ENCODE measurements around the gene CXorf49.
"Not testable (repeated sequence)": the region's sequence is repeated elsewhere in the genome, so short reads cannot be mapped to it uniquely, and the experiment has no call there.

CXorf49 gene

GRCh38 chrX:71718185-71718584 is at the start of gene CXorf49:
TSS of gene CXorf49 (minus strand) at chrX:71718285. CDS start at chrX:71718151, 134 bp downstream.
- DNase-seq: not testable (repeated sequence)

DNA sequence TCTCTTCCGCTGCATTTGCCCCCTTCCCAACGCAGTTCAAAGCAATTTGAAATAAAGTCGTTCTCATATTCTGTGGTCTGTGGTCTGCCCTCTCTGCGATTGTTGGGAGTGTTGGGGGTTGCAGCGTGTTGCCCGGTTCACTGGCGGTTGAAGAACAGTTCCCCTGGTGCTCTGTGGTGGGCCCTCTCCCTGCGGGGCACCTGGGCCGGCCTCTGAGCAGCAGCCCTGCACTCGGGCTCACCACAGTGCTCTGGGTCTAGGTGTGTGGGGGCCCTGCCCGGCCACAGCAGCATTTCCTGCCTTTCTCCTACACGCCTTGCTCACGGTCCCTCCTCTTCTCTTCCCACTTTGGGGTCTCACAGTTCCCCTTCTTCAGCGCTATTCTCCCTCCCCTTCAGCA is 49.0 kb upstream of the CXorf49 start:
- DNase-seq: not testable (repeated sequence)

- DNase-seq: not testable (repeated sequence)
These were observed 47.5 kb upstream of the CXorf49 start for GRCh38 chrX:71765613-71766012.

DNA sequence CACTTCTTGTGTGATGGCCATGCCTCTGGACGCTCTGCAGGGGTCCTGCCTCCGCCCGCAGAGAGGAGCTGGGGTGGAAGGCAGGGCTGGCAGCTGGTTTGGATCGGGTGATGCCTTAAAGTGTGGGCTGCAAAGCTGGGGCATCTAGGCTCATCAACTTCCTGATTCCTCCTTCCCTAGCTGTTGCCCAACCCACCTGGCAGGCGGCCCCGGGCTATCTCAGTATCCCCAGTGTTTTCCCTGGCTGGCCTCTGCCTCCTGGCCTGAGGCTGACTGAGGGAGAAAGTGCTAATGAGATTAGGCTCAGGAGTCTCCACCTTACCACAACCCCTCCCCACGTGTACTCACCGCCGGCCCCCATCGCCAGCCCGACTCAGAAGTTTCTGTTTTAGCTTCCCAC is 46.7 kb upstream of the CXorf49 start:
- DNase-seq: not testable (repeated sequence)

DNA sequence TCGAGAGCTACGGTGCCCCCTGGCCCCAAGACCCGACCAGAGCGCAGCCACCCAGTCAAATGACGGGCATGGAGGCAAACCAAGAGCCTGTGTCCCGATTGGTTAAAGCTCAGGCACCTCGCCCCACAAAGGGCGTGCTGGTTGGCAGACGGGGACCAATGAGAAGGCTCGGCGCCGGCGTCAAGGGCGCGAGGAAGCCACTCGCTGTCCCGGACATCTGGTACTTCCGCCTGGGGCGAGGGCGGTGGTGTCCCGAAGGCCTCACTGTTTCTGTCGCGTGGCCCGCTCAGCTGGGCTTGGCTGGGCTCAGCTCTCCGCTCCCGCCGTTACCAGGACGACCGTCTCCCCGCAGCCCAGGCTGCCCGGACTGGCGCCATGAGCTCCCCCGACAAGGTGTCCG is 45.0 kb upstream of the CXorf49 start, which contains the start of gene CXorf49B:
Gene CXorf49B, plus strand, starts transcription at position 301 of the 400 bp plus-strand sequence. Its CDS starts 75 bp downstream, at position 376.
- not testable (repeated sequence) for DNase-seq

GRCh38 chrX:71760688-71761281 is 42.7 kb upstream of the CXorf49 start:
- not testable (repeated sequence) for DNase-seq

DNA sequence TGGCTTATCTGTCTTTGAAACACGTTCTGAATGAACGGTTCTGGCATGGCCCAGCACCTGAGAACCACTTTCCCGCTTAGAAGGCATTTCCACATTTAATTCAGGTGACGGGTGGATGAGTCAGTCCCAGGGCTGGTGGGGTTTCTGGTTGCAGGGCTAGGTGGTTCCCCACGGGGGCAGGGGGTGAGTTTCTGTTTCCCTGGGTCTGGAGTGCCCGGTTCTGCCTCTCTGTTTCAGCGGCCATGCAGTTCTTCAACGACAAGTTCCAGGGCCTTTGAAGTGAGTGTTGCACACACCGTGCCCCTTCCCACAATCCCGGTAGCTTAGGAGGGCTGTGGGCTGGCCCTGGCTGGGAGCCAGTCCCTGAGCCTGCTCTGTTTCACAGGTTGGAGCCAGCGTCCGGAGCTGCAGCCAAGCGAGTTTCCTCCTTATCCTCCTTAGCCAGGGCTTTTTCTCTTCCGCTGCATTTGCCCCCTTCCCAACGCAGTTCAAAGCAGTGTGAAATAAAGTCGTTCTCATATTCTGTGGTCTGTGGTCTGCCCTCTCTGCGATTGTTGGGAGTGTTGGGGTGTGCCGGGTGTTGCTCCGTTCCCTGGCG is 2.3 kb upstream of the CXorf49 start:
- not testable (repeated sequence) for DNase-seq

- DNase-seq: not testable (repeated sequence)
These were observed 1.1 kb upstream of the CXorf49 start for GRCh38 chrX:71719195-71719594.

GRCh38 chrX:71716323-71716722 is 1.8 kb downstream of the CXorf49 start:
- DNase-seq: not testable (repeated sequence)

DNA sequence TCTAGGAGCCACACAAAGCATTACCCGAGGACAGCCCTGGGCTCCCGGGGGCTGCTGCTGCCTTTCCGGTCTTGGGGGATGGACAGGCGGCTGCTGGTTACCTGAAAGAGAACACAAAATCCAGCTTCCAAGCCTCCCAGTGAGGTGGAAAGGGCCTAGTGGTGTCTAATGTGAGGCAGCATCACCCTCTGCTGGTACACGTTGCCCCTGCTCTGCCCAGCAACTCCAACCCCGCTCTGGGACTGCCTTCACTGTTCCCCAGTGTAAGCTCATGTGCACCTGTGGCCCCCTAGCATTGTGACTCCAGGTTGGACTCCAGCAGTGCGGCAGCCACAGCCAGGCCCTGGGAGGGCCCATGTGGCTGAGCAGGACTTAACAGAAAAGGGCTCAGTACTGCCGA is 2.5 kb downstream of the CXorf49 start:
- not testable (repeated sequence) for DNase-seq

DNA sequence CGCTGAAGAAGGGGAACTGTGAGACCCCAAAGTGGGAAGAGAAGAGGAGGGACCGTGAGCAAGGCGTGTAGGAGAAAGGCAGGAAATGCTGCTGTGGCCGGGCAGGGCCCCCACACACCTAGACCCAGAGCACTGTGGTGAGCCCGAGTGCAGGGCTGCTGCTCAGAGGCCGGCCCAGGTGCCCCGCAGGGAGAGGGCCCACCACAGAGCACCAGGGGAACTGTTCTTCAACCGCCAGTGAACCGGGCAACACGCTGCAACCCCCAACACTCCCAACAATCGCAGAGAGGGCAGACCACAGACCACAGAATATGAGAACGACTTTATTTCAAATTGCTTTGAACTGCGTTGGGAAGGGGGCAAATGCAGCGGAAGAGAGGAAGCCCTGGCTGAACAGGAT is 4.0 kb downstream of the CXorf49 start:
- not testable (repeated sequence) for DNase-seq

DNA sequence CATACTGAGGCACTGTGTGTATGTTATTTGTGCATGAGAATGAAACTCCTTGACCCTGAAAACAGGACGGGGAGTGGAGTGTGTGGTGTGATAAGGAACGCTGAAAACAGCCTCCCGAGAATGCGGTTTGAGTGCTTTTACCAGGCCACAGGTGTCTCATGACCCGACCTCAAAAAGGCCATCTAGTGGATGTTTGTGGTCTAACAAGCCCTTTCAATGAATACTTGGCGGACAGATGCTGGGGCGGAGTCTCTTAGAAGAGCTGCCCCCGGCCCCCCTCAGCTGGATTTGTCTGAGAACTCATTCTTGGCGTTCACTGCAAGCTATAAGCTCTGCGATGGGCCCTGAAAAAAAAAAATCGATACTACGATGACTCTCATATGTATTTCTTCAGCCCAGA is 15.2 kb downstream of the CXorf49 start:
- not testable (repeated sequence) for DNase-seq

GRCh38 chrX:71699023-71699344 is 19.1 kb downstream of the CXorf49 start:
- not testable (repeated sequence) for DNase-seq

DNA sequence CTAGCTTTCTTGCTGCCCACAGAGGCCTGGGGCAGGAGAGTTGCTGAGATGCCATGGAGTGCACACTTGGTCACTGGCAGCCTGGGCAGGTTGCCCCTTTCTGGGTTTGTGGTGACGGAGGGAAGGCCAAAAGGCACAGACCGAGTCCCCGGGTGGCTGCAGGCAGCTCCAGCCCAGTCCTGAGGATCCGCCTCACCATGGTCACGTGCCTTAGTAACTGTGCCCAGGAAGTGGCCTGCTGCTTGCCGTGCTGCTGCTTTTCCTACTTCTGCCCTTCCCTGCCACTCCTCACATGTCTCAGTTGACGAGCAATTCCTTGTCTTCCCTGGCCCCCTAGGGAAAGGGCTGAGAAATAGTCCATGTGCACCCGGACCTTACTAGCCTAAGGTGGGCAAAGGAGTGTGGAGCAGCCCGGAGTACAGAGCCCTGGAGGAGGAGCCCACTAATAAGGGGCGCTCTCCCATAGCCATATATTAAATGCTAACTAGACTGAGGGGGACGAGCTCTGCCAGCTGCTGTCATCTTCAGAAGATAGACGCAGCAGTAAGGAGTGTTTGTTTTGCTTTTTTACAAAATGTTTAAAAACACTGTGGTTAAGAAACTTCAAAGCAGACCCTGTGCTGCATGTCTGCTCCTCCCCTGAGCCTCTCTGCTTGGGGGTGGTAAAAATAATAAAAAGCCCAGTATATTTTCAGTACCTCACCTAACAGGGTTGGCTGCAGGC is 19.6 kb downstream of the CXorf49 start:
- DNase-seq: not testable (repeated sequence)

GRCh38 chrX:71697466-71698298 is 20.4 kb downstream of the CXorf49 start:
- not testable (repeated sequence) for DNase-seq

GRCh38 chrX:71696641-71697465 is 21.2 kb downstream of the CXorf49 start:
- DNase-seq: not testable (repeated sequence)

DNA sequence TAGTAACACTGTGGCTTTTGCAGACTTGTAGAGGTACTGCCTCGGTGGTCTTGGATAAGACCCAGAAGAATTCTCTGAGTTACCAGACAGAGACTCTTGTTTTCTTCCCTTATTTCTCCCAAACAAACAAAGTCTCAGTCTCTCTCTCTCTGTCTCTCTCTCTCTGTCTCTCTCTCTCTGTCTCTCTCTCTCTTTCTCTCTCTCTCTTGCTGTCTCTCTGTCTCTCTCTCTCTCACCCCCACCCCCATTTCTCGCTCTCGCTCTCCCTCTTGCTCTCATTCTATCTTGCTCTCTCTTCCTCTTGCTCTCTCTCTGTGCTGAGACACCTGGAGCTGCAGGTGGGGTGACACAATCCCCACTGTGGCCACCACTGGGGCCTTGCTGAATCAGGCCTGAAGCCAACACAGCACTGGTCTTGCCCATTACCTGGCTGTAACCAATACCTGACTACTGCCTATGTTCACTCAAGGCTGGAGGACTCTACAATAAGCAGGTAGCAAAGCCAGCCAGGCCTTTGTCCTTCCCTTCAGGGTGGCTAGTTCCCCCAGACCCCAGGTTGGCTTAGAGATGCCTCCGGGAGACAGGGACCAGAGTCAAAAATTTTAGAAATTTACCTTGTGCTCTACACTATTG is 38.4 kb downstream of the CXorf49 start:
- no peak for DNase-seq

DNA sequence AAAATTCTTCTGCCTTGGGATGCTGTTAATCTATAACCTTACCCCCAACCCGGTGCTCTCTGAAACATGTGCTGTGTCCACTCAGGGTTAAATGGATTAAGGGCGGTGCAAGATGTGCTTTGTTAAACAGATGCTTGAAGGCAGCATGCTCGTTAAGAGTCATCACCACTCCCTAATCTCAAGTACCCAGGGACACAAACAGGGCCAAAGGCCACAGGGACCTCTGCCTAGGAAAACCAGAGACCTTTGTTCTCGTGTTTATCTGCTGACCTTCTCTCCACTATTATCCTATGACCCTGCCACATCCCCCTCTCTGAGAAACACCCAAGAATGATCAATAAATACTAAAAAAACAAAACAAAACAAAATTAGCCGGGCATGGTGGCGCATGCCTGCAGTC is 40.9 kb downstream of the CXorf49 start:
- DNase-seq: not testable (repeated sequence)

DNA sequence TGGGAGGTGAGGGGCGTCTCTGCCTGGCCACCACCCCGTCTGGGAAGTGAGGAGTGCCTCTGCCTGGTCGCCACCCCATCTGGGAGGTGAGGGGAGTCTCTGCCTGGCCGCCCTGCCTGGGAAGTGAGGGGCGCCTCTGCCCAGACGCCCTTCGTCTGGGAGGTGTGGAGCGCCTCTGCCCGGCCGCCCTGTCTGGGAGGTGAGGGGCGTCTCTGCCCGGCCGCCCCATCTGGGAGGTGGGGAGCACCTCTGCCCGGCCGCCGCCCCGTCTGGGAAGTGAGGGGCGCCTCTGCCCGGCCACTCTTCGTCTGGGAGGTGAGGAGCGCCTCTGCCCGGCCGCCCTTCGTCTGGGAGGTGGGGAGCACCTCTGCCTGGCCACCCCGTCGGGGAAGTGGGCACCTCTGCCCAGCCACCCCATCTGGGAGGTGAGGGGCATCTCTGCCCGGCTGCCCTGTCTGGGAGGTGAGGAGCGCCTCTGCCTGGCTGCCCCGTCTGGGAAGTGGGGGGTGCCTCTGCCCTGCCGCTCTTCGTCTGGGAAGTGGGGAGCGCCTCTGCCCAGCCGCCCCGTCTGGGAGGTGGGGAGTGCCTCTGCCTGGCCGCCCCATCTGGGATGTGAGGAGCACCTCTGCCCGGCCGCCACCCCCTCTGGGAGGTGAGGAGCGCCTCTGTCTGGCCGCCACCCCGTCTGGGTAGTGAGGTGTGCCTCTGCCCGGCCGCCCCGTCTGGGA is 41.9 kb downstream of the CXorf49 start:
- not testable (repeated sequence) for DNase-seq

- DNase-seq: not testable (repeated sequence)
These were observed 42.4 kb downstream of the CXorf49 start for GRCh38 chrX:71675636-71676035.

DNA sequence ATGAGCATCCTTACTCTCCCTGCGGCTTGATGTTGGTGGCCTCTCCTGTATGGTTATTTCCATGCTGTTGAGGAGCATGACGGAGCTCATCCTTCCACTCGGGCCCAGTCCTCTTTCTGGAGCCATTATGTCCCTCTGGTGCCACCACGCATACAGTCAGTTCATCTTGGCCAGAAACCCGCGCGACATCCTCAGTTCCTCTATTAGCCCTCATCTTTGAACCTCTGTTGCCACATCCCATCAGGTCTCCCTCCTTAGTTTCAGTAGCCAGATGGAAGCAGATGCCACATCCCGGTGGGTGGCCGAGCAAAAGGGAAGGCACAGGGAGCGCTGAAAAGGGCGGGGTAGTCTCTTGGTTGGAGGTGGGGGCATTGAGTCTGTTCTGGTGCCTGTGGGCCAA is 46.1 kb downstream of the CXorf49 start:
- DNase-seq: no peak
